GM21381 (cell line): Measurements from ENCODE around the gene SET.
"Not testable (repeated sequence)": the region's sequence is repeated elsewhere in the genome, so short reads cannot be mapped to it uniquely, and the experiment has no call there.

Source experiments
- ATAC-seq: cut with Tn5 transposase; IDR thresholded peaks from one replicate; pipeline ENCODE4 v1.9.1; 2021; ENCODE audit warnings: mild to moderate bottlenecking, moderate library complexity; ENCODE audit not compliant: unreplicated experiment

The SET gene

GRCh38 chr9:128685636-128686489, 3.2 kb upstream of the SET start:
- ATAC-seq, result no peak

GRCh38 chr9:128687453-128687852, 1.6 kb upstream of the SET start:
- no peak for ATAC-seq

GRCh38 chr9:128689293-128689774, 312 bp downstream of the SET start:
- peak; percentile 0 for ATAC-seq

- no peak for ATAC-seq
These were observed 1.0 kb downstream of the SET start for GRCh38 chr9:128689820-128690683.

GRCh38 chr9:128690684-128691034, 1.6 kb downstream of the SET start:
- no peak for ATAC-seq

DNA sequence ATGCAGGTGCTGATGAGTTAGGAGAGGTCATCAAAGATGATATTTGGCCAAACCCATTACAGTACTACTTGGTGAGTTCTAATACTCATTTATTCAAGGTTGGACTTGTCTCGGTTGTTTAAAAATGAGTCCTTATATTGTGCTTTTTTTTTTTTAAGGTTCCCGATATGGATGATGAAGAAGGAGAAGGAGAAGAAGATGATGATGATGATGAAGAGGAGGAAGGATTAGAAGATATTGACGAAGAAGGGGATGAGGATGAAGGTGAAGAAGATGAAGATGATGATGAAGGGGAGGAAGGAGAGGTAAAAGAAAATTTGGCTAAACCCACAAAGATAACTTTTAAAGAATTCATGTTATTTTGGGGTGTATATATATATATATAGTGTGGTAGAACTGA, 4.7 kb downstream of the SET start:
- ATAC-seq, result not testable (repeated sequence)

DNA sequence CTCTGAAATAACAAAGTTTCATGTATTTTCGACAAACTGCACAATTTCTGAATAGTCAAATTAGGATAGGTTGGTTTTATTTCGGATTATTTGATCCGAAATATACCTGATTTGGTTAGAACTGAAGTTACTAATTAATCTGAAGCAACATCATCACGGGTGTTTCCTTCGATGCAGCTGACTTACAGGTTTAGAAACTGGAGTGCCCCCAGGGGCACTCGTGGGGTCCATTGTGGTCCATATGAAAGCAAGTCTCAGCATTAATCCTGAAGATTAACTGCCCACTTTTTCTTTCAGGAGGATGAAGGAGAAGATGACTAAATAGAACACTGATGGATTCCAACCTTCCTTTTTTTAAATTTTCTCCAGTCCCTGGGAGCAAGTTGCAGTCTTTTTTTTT, 5.3 kb downstream of the SET start:
- no peak for ATAC-seq

- ATAC-seq, result no peak
These were observed 8.1 kb downstream of the SET start for GRCh38 chr9:128696923-128697707.

- ATAC-seq, result not testable (repeated sequence)
These were observed 10.2 kb downstream of the SET start for GRCh38 chr9:128699096-128699795.

DNA sequence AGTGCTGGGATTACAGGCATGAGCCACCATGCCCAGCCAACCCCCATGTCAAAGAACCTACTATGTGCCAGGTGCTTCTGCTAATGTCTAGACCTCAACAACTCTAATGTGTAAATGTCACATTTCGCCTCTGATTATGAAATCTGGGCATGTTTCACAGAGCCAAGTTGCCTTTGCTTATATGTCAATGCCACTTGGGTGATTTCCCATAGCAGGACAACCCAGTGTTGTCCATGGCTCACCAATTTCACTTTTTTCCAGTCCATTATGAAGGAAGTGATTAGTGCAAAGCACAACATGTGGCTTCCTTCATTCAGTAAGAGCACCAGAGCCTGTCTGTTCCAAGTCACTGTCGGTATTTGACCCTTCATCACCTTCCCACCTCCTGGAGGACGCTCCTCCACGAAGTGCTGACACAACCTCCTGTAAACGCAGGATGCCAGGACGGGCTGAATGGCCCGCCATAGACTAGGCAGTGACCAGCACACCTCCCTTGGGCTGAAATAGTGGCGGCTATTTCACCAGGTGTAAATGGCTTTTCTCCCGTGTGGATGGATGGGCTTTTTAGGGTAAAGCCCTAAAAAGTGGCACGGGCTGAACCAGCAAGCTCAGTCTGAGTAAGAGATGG, 12.3 kb downstream of the SET start:
- ATAC-seq, result no peak

GRCh38 chr9:128702445-128702948, 13.5 kb downstream of the SET start, which contains the start of gene PKN3:
Gene PKN3, plus strand, starts transcription at chr9:128702503. Its CDS starts 413 bp downstream, at chr9:128702916.
- ATAC-seq, result peak; percentile 71

GRCh38 chr9:128702949-128703615, 14.1 kb downstream of the SET start:
- no peak for ATAC-seq

- no peak for ATAC-seq
These were observed 14.8 kb downstream of the SET start for GRCh38 chr9:128703616-128704355.

DNA sequence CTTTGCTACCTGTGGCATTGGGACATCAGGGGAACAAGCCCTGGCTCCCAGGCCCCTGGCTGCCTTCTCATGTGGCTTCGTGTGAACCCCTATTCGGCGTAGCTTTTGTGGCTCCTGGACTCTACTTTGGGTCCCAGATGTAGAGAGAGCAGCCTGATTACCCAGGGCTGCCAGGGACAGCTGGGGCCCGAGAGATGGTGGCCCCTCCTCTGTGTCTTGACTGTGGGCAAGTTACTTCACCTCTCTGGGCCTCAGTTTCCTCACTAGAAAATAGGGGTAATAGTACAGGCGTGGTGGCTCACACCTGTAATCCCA, 15.3 kb downstream of the SET start:
- no peak for ATAC-seq

DNA sequence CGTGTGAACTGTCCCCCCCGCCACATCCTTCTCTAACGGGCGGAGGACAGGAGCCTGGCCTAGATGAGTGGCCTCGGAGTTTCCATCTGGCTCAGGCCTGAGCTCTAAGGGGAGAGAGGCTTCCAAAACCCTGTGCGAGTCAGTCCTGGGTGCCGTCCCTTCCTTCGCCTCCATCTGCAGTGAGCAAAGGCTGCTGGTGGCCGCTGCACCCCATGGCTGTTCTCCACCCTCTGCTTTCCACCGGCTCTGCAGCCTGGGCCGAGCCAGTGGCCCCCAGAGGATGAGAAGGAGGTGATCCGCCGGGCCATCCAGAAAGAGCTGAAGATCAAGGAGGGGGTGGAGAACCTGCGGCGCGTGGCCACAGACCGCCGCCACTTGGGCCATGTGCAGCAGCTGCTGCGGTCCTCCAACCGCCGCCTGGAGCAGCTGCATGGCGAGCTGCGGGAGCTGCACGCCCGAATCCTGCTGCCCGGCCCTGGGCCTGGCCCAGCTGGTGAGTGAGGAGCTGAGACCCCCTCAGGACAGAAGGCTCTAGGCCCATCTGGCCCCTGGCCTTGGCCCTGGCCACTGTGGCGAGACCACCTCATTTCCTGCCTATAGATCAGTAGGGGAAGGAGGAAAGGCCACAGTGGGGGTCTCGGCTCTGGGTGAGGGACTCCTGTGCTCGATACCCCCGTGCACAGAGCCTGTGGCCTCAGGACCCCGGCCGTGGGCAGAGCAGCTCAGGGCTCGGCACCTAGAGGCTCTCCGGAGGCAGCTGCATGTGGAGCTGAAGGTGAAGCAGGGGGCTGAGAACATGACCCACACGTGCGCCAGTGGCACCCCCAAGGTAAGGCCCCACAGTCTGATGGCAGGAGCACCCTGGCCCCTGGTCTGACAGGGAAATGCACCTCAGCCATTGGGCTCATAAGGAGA, 16.3 kb downstream of the SET start:
- ATAC-seq, result no peak

DNA sequence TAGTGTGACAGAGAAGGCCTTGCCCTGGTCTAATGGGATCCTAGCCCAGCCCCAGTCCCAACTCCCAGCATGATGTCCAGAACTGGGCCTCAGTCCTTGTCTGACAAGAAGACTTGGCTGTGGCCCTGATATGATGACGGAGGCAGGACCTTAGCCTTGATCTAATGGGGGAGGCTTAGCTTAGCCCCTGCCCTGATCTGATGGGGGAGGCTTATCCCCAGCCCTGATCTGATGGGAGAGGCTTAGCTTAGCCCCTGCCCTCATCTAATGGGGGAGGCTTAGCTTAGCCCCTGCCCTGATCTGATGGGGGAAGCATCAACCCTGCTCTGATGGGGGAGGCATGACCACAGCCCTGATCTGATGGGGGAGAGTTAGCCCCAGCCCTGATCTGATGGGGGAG, 17.0 kb downstream of the SET start:
- no peak for ATAC-seq

DNA sequence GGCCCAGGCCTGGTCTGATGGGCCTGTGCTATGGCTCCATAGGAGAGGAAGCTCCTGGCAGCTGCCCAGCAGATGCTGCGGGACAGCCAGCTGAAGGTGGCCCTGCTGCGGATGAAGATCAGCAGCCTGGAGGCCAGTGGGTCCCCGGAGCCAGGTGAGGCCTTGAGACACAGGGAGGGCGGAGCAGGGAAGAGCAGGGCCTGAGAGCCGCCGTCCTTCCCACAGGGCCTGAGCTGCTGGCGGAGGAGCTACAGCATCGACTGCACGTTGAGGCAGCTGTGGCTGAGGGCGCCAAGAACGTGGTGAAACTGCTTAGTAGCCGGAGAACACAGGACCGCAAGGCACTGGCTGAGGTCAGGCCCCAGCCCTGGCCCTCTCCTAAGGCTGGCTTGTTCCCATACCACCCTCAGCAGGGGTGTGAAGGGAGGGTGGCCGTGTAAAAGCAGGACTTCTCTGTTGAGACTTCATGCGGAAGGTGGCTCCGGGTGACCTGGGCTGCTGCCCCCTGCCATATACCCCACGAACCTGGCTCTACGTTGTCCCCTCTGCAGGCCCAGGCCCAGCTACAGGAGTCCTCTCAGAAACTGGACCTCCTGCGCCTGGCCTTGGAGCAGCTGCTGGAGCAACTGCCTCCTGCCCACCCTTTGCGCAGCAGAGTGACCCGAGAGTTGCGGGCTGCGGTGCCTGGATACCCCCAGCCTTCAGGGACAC, 17.8 kb downstream of the SET start:
- ATAC-seq, result no peak
